GM21576 (cell line): ENCODE data around the gene SUN1.
"Not testable (repeated sequence)": the region's sequence is repeated elsewhere in the genome, so short reads cannot be mapped to it uniquely, and the experiment has no call there.

ENCODE experiments used
- ATAC-seq: cut with Tn5 transposase; IDR thresholded peaks from one replicate; pipeline ENCODE4 v1.9.1; 2021; ENCODE audit warnings: mild to moderate bottlenecking, moderate library complexity; ENCODE audit not compliant: unreplicated experiment

SUN1 gene

DNA sequence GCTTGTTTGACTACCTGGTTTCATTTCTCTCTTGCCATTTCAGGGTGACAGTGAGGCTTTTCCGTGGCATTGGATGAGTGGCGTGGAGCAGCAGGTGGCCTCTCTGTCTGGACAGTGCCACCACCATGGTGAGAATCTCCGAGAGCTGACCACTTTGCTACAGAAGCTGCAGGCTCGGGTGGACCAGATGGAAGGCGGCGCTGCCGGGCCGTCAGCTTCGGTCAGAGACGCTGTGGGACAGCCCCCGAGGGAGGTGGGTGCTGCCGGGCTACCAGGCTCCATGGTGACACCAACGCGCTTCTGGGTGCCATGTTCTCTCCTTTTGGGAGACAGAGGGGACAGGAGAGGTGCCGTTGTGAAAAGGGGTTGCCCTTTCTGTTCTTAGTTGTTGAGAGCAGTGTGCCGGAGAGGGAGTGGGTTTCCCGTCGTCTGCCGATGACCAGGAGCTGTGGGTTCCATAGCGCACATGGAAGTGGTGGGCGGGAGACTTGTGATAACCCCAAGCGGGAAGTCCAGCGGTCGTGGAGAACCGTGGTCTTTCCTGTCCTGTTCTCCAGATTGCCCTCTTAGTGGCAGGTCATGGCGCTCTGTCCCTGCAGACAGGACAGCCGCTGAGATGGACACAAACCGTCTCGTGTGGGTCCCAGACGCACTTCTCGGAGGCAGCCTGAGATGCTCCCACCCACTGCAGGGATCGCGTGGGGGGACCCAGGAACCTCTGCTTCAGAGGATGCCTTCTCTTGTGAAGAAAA is 21.3 kb downstream of the SUN1 start:
- ATAC-seq: no peak

- ATAC-seq: no peak
These were observed 22.0 kb downstream of the SUN1 start for GRCh38 chr7:854118-854775.

DNA sequence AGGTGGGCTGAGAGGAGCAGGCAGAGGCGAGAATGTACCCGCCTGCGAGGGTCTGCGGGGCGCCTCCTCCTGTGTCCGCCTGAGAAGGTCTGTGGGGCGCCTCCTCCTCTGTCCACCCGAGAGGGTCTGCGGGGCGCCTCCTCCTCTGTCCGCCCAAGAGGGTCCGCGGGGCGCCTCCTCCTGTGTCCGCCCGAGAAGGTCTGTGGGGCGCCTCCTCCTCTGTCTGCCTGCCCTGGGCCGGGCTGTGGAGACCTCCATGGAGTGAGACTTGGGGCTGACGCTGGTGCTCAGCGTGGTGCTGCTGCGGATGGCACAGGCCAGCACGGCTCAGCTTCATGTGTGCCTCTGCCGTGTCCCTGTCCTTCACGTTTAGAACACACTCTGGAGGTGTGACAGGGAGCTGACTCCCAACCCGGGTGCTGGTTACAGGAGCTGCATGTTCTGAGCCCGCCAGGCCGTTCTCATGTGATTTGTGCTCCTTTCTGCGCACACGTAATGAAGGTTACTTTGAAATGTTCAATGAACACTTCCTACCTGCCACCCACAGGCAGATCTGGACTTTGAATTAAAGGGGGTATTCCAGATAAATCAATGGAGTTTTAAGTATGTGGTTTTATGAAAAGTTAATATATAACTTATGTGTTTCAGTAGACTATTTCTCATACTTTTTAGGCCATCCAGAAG is 23.6 kb downstream of the SUN1 start:
- ATAC-seq: no peak

DNA sequence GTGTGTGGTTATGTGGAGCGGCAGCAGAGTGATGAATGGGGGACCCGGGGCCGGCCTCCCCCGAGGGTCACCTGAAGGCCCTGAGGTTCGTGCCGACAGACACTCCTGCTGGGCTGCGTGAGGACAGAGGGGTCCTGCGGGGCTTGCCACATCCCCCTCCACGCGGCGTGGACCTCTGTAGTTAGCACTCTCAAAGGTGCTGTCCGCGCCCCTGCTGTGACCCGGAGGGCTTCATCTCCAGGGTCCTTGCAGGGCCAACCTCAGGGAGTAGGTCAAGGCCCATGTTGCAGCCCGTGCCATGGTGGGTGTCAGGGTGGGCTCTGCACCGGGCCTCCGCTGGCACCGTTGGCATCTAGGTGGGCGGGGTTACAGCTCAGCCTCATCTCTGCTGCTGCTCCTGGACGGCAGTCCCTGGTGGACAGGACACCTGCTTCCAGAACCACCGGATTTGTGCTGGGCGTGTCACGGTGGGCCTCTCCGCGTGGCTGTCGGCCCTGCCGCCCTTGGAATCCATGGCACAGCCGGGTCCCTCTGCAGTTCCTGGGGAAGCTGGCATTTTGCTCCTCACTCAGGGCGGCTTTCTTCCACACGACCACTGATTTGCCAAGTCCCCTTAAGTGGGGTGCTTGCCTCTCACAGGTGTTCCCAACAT is 24.3 kb downstream of the SUN1 start:
- no peak for ATAC-seq

DNA sequence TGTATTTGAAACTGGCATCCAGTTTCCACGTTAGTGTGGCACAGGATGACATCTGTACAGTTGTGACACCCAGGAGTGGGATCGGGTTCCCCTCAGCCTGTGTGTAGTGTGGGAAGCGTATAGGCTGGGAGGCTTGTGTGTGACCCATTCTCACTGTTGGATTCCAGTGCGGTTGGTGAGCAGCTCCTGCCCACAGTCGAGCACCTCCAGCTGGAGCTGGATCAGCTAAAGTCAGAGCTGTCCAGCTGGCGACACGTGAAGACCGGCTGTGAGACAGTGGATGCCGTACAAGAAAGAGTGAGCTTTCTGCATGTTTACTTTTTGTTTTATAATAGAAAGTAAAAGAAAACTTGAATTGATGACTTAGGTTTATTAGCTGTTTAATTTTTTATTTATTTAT is 25.4 kb downstream of the SUN1 start:
- ATAC-seq: no peak

DNA sequence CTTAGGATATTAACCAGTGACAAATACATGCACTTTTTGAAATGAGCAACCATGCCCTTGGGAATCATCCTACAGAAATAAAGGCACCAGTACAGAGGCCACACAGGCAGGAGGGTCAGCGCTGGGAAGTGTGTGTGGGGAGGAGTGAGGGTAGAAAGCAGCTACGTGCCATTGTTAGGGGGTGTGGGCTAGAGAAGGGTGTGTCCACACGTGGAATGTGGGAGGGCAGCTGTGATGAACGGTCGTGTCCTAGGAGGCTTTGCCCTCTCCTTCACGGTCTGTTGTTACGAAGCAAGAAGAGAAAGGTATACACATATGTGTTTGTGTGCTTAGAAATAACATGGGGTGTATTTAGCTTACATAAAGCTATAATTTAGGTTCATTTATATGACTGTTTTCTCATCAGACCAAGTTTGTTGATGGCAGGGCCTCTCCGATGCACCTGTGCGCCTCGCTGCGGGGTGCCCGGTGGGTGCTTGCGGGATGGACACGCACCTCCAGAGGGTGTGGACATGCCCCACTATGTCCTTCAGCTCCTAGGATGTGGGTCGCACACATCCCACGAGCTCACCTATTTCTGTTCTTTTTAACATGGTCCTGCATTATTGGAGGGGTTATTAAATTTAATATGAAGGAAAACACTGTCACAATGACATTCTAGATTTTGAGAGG is 27.2 kb downstream of the SUN1 start:
- no peak for ATAC-seq

GRCh38 chr7:860149-860548 is 27.9 kb downstream of the SUN1 start:
- no peak for ATAC-seq

- no peak for ATAC-seq
These were observed 28.9 kb downstream of the SUN1 start for GRCh38 chr7:861222-861621.

DNA sequence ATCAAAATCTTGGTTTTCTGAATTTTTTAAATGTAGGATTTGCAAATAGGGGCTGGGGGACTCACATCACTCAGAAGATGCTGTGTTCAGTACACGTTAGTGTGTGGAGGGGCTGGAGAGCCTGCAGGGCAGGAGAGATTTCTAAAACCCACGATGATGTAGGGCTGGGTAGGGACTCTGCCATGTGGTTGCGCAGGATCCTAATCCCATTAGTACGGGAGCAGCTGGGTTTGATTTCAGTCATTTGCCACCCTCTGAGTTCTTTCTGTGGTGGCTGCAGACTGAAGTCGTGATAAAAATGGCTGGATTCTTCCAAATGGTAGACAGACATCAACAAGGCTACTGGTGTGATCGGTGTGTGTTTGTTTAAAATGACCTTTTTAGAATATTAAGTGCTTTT is 29.9 kb downstream of the SUN1 start:
- no peak for ATAC-seq

DNA sequence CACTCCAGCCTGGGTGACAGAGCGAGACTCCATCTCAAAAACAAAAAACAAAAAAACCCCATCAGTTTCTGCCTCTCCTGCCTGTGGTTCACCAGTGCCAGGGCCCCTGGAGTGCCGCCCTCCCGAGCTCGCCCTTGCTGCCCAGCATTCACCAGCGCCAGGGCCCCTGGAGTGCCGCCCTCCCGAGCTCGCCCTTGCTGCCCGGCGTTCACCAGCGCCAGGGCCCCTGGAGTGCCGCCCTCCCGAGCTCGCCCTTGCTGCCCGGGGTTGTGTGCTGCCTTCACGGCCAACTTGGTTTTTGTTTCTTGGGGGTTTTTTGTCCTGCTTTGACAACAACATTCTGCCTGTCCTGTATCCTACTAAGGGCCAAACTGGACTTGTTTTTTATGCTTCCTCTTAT is 30.8 kb downstream of the SUN1 start:
- ATAC-seq: no peak

GRCh38 chr7:865921-866320 is 33.6 kb downstream of the SUN1 start:
- ATAC-seq: no peak

- ATAC-seq: no peak
These were observed 34.7 kb downstream of the SUN1 start for GRCh38 chr7:867001-867405.

GRCh38 chr7:867406-868188 is 35.3 kb downstream of the SUN1 start:
- ATAC-seq: no peak

- ATAC-seq: no peak
These were observed 35.9 kb downstream of the SUN1 start for GRCh38 chr7:868189-868486.

DNA sequence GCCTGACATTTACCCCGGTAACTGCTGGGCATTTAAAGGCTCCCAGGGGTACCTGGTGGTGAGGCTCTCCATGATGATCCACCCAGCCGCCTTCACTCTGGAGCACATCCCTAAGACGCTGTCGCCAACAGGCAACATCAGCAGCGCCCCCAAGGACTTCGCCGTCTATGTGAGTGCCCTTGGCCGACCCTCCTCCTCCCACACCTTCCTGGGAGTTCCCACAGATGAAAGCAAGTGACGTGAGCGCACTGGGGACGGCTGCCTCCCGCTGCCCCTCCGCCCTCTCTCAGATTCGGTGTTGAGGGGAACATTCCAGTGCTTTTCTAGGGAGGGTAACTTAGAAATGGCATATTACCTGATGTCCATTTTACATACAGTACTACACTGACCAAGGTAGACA is 37.1 kb downstream of the SUN1 start:
- no peak for ATAC-seq

- no peak for ATAC-seq
These were observed 39.7 kb downstream of the SUN1 start for GRCh38 chr7:871900-872537.

DNA sequence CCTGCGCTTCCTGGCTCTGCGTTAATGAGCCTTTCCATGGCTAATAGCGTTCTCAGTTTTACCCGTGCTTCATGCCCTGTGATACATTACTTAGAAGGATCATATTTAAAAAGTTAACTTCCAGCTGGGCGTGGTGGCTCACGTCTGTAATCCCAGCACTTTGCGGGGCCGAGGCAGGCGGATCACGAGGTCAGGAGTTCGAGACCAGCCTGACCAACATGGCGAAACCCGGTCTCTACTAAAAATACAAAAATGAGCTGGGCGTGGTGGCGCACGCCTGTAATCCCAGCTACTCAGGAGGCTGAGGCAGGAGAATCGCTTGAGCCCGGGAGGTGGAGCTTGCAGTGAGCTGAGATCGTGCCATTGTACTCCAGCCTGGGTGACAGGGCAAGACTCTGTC is 40.4 kb downstream of the SUN1 start:
- not testable (repeated sequence) for ATAC-seq

DNA sequence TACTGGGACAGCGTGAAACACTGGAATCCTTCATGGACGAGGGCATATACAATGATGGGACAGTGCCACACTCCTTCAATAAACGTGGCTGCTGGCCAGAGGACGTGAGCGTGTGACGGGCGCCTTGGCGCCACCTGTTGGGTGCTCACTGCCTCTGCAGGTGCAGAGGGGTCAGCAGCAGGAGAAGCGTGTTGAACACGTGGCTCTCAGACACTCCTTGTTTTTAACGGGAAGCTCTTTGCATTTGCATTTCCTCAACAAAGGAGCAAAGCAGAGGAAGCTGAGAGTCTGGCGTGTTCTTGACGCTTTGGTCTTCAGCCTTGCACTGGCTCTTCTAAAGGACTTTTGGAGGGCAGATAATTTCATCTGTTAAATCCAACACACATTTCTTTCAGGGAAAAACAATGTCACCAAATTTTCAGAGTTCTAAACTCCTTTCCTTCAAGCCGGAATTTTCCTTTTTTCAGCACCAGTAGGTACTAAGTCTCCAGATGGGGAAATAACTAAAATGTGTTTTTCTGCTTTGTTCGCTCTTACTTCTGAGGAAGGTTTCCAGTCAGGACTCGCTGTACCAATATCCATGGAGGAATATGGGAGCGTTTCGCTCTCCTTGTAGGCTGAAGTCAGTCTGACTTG is 41.2 kb downstream of the SUN1 start:
- ATAC-seq: no peak

DNA sequence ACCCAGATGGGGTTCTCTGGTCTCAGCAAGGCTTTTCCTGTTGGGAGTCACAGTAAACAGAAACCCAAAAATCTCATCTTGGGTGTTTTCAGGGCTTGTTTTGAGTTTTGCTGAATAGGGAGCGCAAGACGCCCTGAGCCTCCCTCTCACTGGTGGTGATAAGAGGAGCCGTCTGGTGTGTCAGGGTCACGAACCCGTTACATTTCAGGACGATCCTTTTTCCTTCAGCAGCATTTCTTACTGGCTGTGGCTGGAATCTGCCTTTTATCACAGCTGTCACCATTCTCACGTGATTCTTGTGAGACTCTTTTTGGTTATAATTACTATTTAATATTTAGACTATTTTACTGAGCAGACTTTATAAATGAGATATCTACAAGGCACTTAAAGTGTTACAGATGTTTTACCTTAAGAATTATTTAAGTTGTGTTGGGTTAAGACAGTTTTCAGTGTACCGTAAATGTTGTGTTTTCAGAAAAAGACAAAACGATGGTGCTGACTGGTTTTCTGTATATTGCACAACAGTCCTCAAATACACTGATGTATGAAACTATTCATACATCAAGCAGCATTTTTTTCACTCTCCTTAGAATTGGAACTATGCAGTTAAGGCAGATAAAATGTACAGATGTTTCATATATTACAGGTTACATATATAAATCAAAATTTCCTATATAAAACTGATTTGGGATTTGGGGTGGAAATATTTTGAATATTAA is 41.9 kb downstream of the SUN1 start:
- no peak for ATAC-seq
